H9 (cell line): ENCODE results near the gene MYO18B. TPM values are rescaled to one million over a fixed set of nuclear protein-coding genes. Genes with fewer than 3 reads are reported as not detected.

Experiments
- DNase-seq: peaks from one replicate; pipeline ENCODE4 v3.0.0-alpha.2; 2017
- H2AFZ ChIP-seq: one replicate; pipeline ENCODE4 v1.6.1; 2013; ENCODE audit warnings: mild to moderate bottlenecking, low read length, control low read depth, moderate library complexity
- H2AK5ac ChIP-seq: 2 replicates; pipeline ENCODE4 v1.6.1; 2013; ENCODE audit warnings: low read length, control low read depth, mixed read lengths; ENCODE audit not compliant: insufficient read length
- H2BK120ac ChIP-seq: one replicate; pipeline ENCODE4 v1.6.1; 2013; ENCODE audit warnings: low read depth, mild to moderate bottlenecking, low read length, control low read depth, inconsistent platforms; ENCODE audit not compliant: poor library complexity, severe bottlenecking
- H2BK12ac ChIP-seq: 2 replicates; pipeline ENCODE4 v1.6.1; 2013; ENCODE audit warnings: low read length, control low read depth, mixed read lengths, low read depth; ENCODE audit not compliant: insufficient read length
- H2BK15ac ChIP-seq: 2 replicates; pipeline ENCODE4 v1.6.1; 2013; ENCODE audit warnings: low read depth, low read length, control low read depth
- H2BK20ac ChIP-seq: one replicate; pipeline ENCODE4 v1.6.1; 2013; ENCODE audit warnings: low read depth, mild to moderate bottlenecking, low read length, control low read depth, inconsistent platforms; ENCODE audit not compliant: poor library complexity, severe bottlenecking
- H2BK5ac ChIP-seq: 2 replicates; pipeline ENCODE4 v1.6.1; 2013; ENCODE audit warnings: low read length, control low read depth, mixed read lengths; ENCODE audit not compliant: insufficient read length
- H3K14ac ChIP-seq: 2 replicates; pipeline ENCODE4 v1.6.1; 2013; ENCODE audit warnings: low read length, control low read depth; ENCODE audit not compliant: insufficient read depth
- H3K18ac ChIP-seq: 2 replicates; pipeline ENCODE4 v1.6.1; 2013; ENCODE audit warnings: low read depth, mild to moderate bottlenecking, mixed read lengths, low read length, control low read depth; ENCODE audit not compliant: insufficient read length
- H3K23ac ChIP-seq: 2 replicates; pipeline ENCODE4 v1.6.1; 2013; ENCODE audit warnings: low read length, control low read depth, mixed read lengths, low read depth; ENCODE audit not compliant: insufficient read length
- H3K23me2 ChIP-seq: 2 replicates; pipeline ENCODE4 v1.6.1; 2013; ENCODE audit warnings: low read depth, mild to moderate bottlenecking, mixed read lengths, low read length, control low read depth; ENCODE audit not compliant: insufficient read length, poor library complexity, severe bottlenecking
- H3K27ac ChIP-seq: 2 replicates; pipeline ENCODE4 v1.5.1; 2013; ENCODE audit warnings: low read length, control low read depth, mixed read lengths, low read depth; ENCODE audit not compliant: insufficient read length
- H3K27me3 ChIP-seq: 2 replicates; pipeline ENCODE4 v1.6.1; 2013; ENCODE audit warnings: low read length, control low read depth, inconsistent platforms; ENCODE audit not compliant: insufficient read depth
- H3K4ac ChIP-seq: 2 replicates; pipeline ENCODE4 v1.6.1; 2013; ENCODE audit warnings: low read depth, mild to moderate bottlenecking, control low read depth, inconsistent platforms, low read length, moderate library complexity
- H3K4me1 ChIP-seq: 2 replicates; pipeline ENCODE4 v1.6.1; 2013; ENCODE audit warnings: low read length, control low read depth, inconsistent platforms; ENCODE audit not compliant: insufficient read depth
- H3K4me2 ChIP-seq: 2 replicates; pipeline ENCODE4 v1.6.1; 2013; ENCODE audit warnings: low read length, control low read depth, mixed read lengths; ENCODE audit not compliant: insufficient read length, insufficient read depth
- H3K56ac ChIP-seq: 2 replicates; pipeline ENCODE4 v1.6.1; 2013; ENCODE audit warnings: low read depth, mild to moderate bottlenecking, mixed read lengths, low read length, control low read depth; ENCODE audit not compliant: insufficient read length
- H3K79me1 ChIP-seq: 2 replicates; pipeline ENCODE4 v1.6.1; 2013; ENCODE audit warnings: low read depth, mild to moderate bottlenecking, moderate library complexity, low read length, control low read depth, inconsistent platforms; ENCODE audit not compliant: insufficient read depth, poor library complexity, severe bottlenecking
- H3K79me2 ChIP-seq: 2 replicates; pipeline ENCODE4 v1.6.1; 2013; ENCODE audit warnings: low read length, control low read depth, inconsistent platforms; ENCODE audit not compliant: insufficient read depth
- H3K9ac ChIP-seq: 2 replicates; pipeline ENCODE4 v1.6.1; 2013; ENCODE audit warnings: low read length, control low read depth, mixed read lengths; ENCODE audit not compliant: insufficient read length; ENCODE audit errors: extremely low read depth
- H3K9me3 ChIP-seq: one replicate; pipeline ENCODE4 v1.6.1; 2013; ENCODE audit warnings: low read depth, low read length, inconsistent platforms; ENCODE audit not compliant: control insufficient read depth
- H3T11ph ChIP-seq: one replicate; pipeline ENCODE4 v1.6.1; 2013; ENCODE audit warnings: mild to moderate bottlenecking, low read length, control low read depth, inconsistent platforms
- H4K20me1 ChIP-seq: one replicate; pipeline ENCODE4 v1.6.1; 2013; ENCODE audit not compliant: control insufficient read depth, insufficient read length, insufficient read depth
- H4K5ac ChIP-seq: 2 replicates; pipeline ENCODE4 v1.6.1; 2013; ENCODE audit warnings: low read depth, mild to moderate bottlenecking, mixed read lengths, low read length, control low read depth; ENCODE audit not compliant: insufficient read length
- H4K8ac ChIP-seq: replicated peaks from 2 replicates; pipeline ENCODE4 v1.6.1; 2013; ENCODE audit warnings: low read length, control low read depth, mixed read lengths, low read depth; ENCODE audit not compliant: insufficient read length
- H4K91ac ChIP-seq: 2 replicates; pipeline ENCODE4 v1.6.1; 2013; ENCODE audit warnings: low read depth, mild to moderate bottlenecking, moderate library complexity, mixed read lengths, low read length, control low read depth; ENCODE audit not compliant: insufficient read length
- H3K27ac Mint-ChIP-seq, 3 experiments: 2 replicates in 2 of 3; 3 replicates in 1 of 3; pipeline ENCODE4 v1.8.0; 2020 to 2021; ENCODE audit warnings: mixed read lengths in 3 of 3, mild to moderate bottlenecking in 1 of 3, moderate library complexity in 1 of 3
- H3K27me3 Mint-ChIP-seq: 2 replicates; pipeline ENCODE4 v1.8.0; 2021; ENCODE audit warnings: low read depth, mild to moderate bottlenecking, moderate library complexity, mixed read lengths
- H3K36me3 Mint-ChIP-seq, 3 experiments: 2 replicates in 2 of 3; 3 replicates in 1 of 3; pipeline ENCODE4 v1.8.0; 2020 to 2021; ENCODE audit warnings: low read depth in 3 of 3, mixed read lengths in 3 of 3; ENCODE audit not compliant: insufficient read depth in 1 of 3
- H3K4me1 Mint-ChIP-seq, 2 experiments: 2 replicates each; pipeline ENCODE4 v1.8.0; 2020; ENCODE audit warnings: mixed read lengths in 2 of 2
- H3K4me3 Mint-ChIP-seq, 2 experiments: 2 replicates in 1 of 2; 3 replicates in 1 of 2; pipeline ENCODE4 v1.8.0; 2020 to 2021; ENCODE audit warnings: mild to moderate bottlenecking in 2 of 2, mixed read lengths in 2 of 2, moderate library complexity in 1 of 2
- H3K9me3 Mint-ChIP-seq, 2 experiments: 2 replicates in 1 of 2; 3 replicates in 1 of 2; pipeline ENCODE4 v1.8.0; 2020; ENCODE audit warnings: mild to moderate bottlenecking in 2 of 2, mixed read lengths in 2 of 2, moderate library complexity in 1 of 2
- CTCF ChIP-seq: fragments of 200-600 bp; sonication (generic); conservative IDR thresholded peaks from 3 replicates; pipeline ENCODE4 v1.8.0; 2021; ENCODE audit warnings: antibody characterized with exemption, mild to moderate bottlenecking
- WGBS: extraction: QIAGEN DNeasy Blood & Tissue Kit; methylation state at CpG from one replicate; pipeline ENCODE4 v1.1.7; 2013; ENCODE audit warnings: missing lambda C conversion rate, low lambda C conversion rate, mixed read lengths; ENCODE audit not compliant: insufficient read length; ENCODE audit errors: extremely low coverage; 5-methylcytosine and 5-hydroxymethylcytosine counted together
- total RNA-seq: library from RNA; stranded (reverse); gene quantifications from 2 replicates; pipeline ENCODE4 v1.2.1, GENCODE V29; 2021

The MYO18B gene
- total RNA-seq, 1 experiment from 2014 or later: 0.46 TPM

- no peaks in the 10 kb centered on the region for H3K23me2 ChIP-seq
- H3K14ac ChIP-seq: no peak overlapping the region
- no peaks in the 10 kb centered on the region for H3K9me3 ChIP-seq
- H3K18ac ChIP-seq: no peak overlapping the region
- peaks cover 2% of the 10 kb centered on the region for H4K20me1 ChIP-seq
- H3K27ac Mint-ChIP-seq: no peak overlapping the region
- H2BK15ac ChIP-seq: no peak overlapping the region
- H3K36me3 Mint-ChIP-seq: peaks cover 3 to 7% (median 4%) of the 10 kb centered on the region in 3 experiments; a peak in 4 of 7 replicates
- no peak overlapping the region for H3K4me3 Mint-ChIP-seq
- H3K27me3 Mint-ChIP-seq: peaks cover 24% of the 10 kb centered on the region
- no peaks in the 10 kb centered on the region for H3K79me1 ChIP-seq
- no peak overlapping the region for H3K27ac ChIP-seq
- no peak overlapping the region for H3K4ac ChIP-seq
- H2BK120ac ChIP-seq: no peak overlapping the region
- no peaks in the 10 kb centered on the region for H3K27me3 ChIP-seq
- no peak overlapping the region for H2AFZ ChIP-seq
- H3K4me1 Mint-ChIP-seq: peaks cover 16 to 19% of the 10 kb centered on the region in 2 experiments
- WGBS: no CpG with 5 or more reads among the region's 2 CpGs
- no peak overlapping the region for H2BK5ac ChIP-seq
- TF ChIP-seq CTCF: no peak
- no peak overlapping the region for H2BK20ac ChIP-seq
- H2BK12ac ChIP-seq: no peak overlapping the region
- no peak overlapping the region for H4K5ac ChIP-seq
- H3K4me1 ChIP-seq: peaks cover 2% of the 10 kb centered on the region; the same call in 1 of the 2 replicates
- peaks cover 6 to 7% of the 10 kb centered on the region in 2 experiments for H3K9me3 Mint-ChIP-seq
- no peak overlapping the region for H3K23ac ChIP-seq
- no peaks in the 10 kb centered on the region for H3K79me2 ChIP-seq
- no peak for DNase-seq
- H3K56ac ChIP-seq: no peak overlapping the region
- H3K4me2 ChIP-seq: no peak overlapping the region
- H3K9ac ChIP-seq: no peak overlapping the region
- no peak overlapping the region for H4K91ac ChIP-seq
- no peak overlapping the region for H2AK5ac ChIP-seq
- no peak overlapping the region for H3T11ph ChIP-seq
- no peak overlapping the region for H4K8ac ChIP-seq
These were observed 166.8 kb downstream of the MYO18B start for GRCh38 chr22:25908755-25909154.
